Fibroblast of pulmonary artery (primary cell): ENCODE measurements around the gene ZDHHC18.
A peak's percentile ranks its signal among the peaks of the same experiment; 100 is the strongest.
"Not testable (repeated sequence)": the region's sequence is repeated elsewhere in the genome, so short reads cannot be mapped to it uniquely, and the experiment has no call there.

ENCODE experiments used
- DNase-seq: peaks from one replicate; pipeline ENCODE4 v3.0.0-alpha.2; 2010; ENCODE audit warnings: low read depth
- H3K4me3 ChIP-seq: replicated peaks from 2 replicates; pipeline ENCODE4 v1.5.1; 2011; ENCODE audit warnings: low read depth, mild to moderate bottlenecking, control low read depth, low read length, moderate library complexity
- CTCF ChIP-seq: IDR thresholded peaks from 2 replicates; pipeline ENCODE4 v1.5.1; 2011; ENCODE audit warnings: mild to moderate bottlenecking, control low read depth, low read length, inconsistent platforms; ENCODE audit errors: missing control alignments

Gene ZDHHC18

GRCh38 chr1:26862781-26863684 is 36.5 kb downstream of the ZDHHC18 start, which contains the start of gene SFN:
TSS of gene SFN (plus strand) at chr1:26863149. CDS start at chr1:26863213, 64 bp downstream.
- DNase-seq: no peak
- H3K4me3 ChIP-seq: no peak within 1 kb of the TSS
- TF ChIP-seq CTCF: no peak

GRCh38 chr1:26863685-26864077 is 37.2 kb downstream of the ZDHHC18 start:
- TF ChIP-seq CTCF: no peak
- no peak for DNase-seq
- H3K4me3 ChIP-seq: no peak overlapping the region

- DNase-seq: peak; percentile 97
- TF ChIP-seq CTCF: no peak
- peak overlapping the region; percentile 65 for H3K4me3 ChIP-seq
Measured at GRCh38 chr1:26864610-26865480, 38.4 kb downstream of the ZDHHC18 start.

- H3K4me3 ChIP-seq, DNase-seq: not testable (repeated sequence)
Measured at GRCh38 chr1:26873097-26873496, 46.6 kb downstream of the ZDHHC18 start.

- no peak for TF ChIP-seq CTCF
- no peak overlapping the region for H3K4me3 ChIP-seq
- DNase-seq: no peak
Measured at GRCh38 chr1:26874896-26875295, 48.4 kb downstream of the ZDHHC18 start.

GRCh38 chr1:26877326-26877725 is 50.8 kb downstream of the ZDHHC18 start:
- H3K4me3 ChIP-seq: no peak overlapping the region
- DNase-seq: no peak
- TF ChIP-seq CTCF: no peak

GRCh38 chr1:26879793-26880192 is 53.3 kb downstream of the ZDHHC18 start:
- DNase-seq: no peak
- H3K4me3 ChIP-seq: no peak overlapping the region
- TF ChIP-seq CTCF: no peak

- H3K4me3 ChIP-seq, DNase-seq: not testable (repeated sequence)
Measured at GRCh38 chr1:26881611-26882010, 55.1 kb downstream of the ZDHHC18 start.
